Astrocyte (in vitro differentiated cells and primary cell): Measurements from ENCODE around the gene PGF.

Experiments
- EZH2 ChIP-seq: IDR thresholded peaks from 2 replicates; pipeline ENCODE4 v1.6.1; 2012; ENCODE audit warnings: mild to moderate bottlenecking, low read length, inconsistent platforms; ENCODE audit not compliant: insufficient read depth
- TF ChIP-seq, protein P1 (sequence below): IDR thresholded peaks from 2 replicates; pipeline ENCODE4 v1.5.1; 2011; ENCODE audit warnings: low read depth, mild to moderate bottlenecking, inconsistent platforms, low read length, moderate library complexity; ENCODE audit not compliant: insufficient read depth

DNA sequence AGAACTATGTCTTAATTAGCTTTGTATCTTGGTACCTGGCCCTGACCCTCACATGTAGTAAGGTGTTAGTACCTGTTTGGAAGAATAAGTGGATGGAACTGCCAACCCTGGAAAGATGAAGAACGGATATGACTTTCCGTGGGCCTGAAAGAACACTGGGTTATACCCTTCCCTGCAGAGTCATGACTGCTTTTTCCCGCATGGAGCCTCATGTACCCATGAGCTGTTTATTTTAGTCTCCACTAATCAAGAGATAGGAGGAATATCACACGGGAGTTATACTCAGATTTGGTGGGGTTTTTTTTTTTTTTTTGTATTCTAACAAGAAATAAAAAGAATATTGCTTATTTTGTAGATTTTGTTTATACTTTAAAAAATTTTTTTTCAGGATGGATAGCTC is 57.8 kb downstream of the PGF start:
- TF ChIP-seq, protein P1, sequence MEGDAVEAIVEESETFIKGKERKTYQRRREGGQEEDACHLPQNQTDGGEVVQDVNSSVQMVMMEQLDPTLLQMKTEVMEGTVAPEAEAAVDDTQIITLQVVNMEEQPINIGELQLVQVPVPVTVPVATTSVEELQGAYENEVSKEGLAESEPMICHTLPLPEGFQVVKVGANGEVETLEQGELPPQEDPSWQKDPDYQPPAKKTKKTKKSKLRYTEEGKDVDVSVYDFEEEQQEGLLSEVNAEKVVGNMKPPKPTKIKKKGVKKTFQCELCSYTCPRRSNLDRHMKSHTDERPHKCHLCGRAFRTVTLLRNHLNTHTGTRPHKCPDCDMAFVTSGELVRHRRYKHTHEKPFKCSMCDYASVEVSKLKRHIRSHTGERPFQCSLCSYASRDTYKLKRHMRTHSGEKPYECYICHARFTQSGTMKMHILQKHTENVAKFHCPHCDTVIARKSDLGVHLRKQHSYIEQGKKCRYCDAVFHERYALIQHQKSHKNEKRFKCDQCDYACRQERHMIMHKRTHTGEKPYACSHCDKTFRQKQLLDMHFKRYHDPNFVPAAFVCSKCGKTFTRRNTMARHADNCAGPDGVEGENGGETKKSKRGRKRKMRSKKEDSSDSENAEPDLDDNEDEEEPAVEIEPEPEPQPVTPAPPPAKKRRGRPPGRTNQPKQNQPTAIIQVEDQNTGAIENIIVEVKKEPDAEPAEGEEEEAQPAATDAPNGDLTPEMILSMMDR: no peak
- TF ChIP-seq EZH2: no peak
